ENCODE data around the gene ATP1A1.

- no peak for TF ChIP-seq CTCF (IDR thresholded peaks at IDR 0.05; ENCODE audit: low read length)
- TF ChIP-seq EZH2phosphoT487 (IDR thresholded peaks at IDR 0.05; ENCODE audit: low read length), result no peak
Observed at GRCh38 chr1:116351914-116352313, 21.1 kb upstream of the ATP1A1 start.

All from MM.1S (cell line).